Smooth muscle cell (in vitro differentiated cells): ENCODE measurements around the gene TTC24. TPM values are rescaled to one million over a fixed set of nuclear protein-coding genes. Genes with fewer than 3 reads are reported as not detected.
A peak's percentile ranks its signal among the peaks of the same experiment; 100 is the strongest.

Source experiments
- DNase-seq: peaks from one replicate; lab custom pipeline; 2025; ENCODE audit not compliant: unreplicated experiment; lab: John Stamatoyannopoulos, UW
- H2AFZ ChIP-seq: fragments of 200-600 bp; sonication (generic); 2 replicates; pipeline ENCODE4 v1.6.0; 2016; ENCODE audit warnings: antibody characterized with exemption, low read depth, mild to moderate bottlenecking
- H3F3A ChIP-seq: fragments of 200-600 bp; sonication (generic); 2 replicates; pipeline ENCODE4 v1.6.0; 2017; ENCODE audit warnings: antibody characterized with exemption, low read depth
- H3K27ac ChIP-seq: fragments of 200-600 bp; sonication (generic); 2 replicates; pipeline ENCODE4 v1.5.1; 2016; ENCODE audit warnings: low read depth, mild to moderate bottlenecking
- H3K27me3 ChIP-seq: fragments of 200-600 bp; sonication (generic); 2 replicates; pipeline ENCODE4 v1.6.1; 2016; ENCODE audit warnings: low read depth, mild to moderate bottlenecking
- H3K36me3 ChIP-seq: fragments of 200-600 bp; sonication (generic); 2 replicates; pipeline ENCODE4 v1.5.1; 2016; ENCODE audit warnings: low read depth
- H3K4me1 ChIP-seq: fragments of 200-600 bp; sonication (generic); 2 replicates; pipeline ENCODE4 v1.5.1; 2016; ENCODE audit warnings: low read depth
- H3K4me2 ChIP-seq: fragments of 200-600 bp; sonication (generic); 2 replicates; pipeline ENCODE4 v1.6.0; 2016; ENCODE audit warnings: mild to moderate bottlenecking
- H3K4me3 ChIP-seq: fragments of 200-600 bp; sonication (generic); 2 replicates; pipeline ENCODE4 v1.5.1; 2016; ENCODE audit warnings: mild to moderate bottlenecking
- H3K79me2 ChIP-seq: fragments of 200-600 bp; sonication (generic); 2 replicates; pipeline ENCODE4 v1.6.0; 2016; ENCODE audit warnings: low read depth, mild to moderate bottlenecking
- H3K9ac ChIP-seq: fragments of 200-600 bp; sonication (generic); 2 replicates; pipeline ENCODE4 v1.6.0; 2016; ENCODE audit warnings: low read depth
- H3K9me3 ChIP-seq: fragments of 200-600 bp; sonication (generic); replicated peaks from 2 replicates; pipeline ENCODE4 v1.5.1; 2016; ENCODE audit warnings: low read depth
- H4K20me1 ChIP-seq: fragments of 200-600 bp; sonication (generic); 2 replicates; pipeline ENCODE4 v1.6.0; 2016; ENCODE audit warnings: low read depth
- CTCF ChIP-seq: fragments of 200-600 bp; sonication (generic); IDR thresholded peaks from 2 replicates; pipeline ENCODE4 v1.5.1; 2017; ENCODE audit warnings: borderline replicate concordance, mild to moderate bottlenecking, antibody characterized with exemption; ENCODE audit not compliant: insufficient read depth, poor library complexity, severe bottlenecking
- WGBS: methylation state at CpG from one replicate; pipeline ENCODE4 v1.1.7; 2016; ENCODE audit warnings: low lambda C conversion rate; 5-methylcytosine and 5-hydroxymethylcytosine counted together
- polyA plus RNA-seq: library from polyadenylated mRNA; unstranded; fragments of >200 nt; fragmentation: Nextera tagmentation; extraction: Ambion mirVana; gene quantifications from 2 replicates; pipeline ENCODE4 v1.2.1, GENCODE V29; 2016
- total RNA-seq: library from RNA; depleted of rRNA; stranded (reverse); fragments of >200 nt; gene quantifications from 2 replicates; pipeline ENCODE4 v1.2.3, GENCODE V29; 2014

The TTC24 gene
- total and polyA plus RNA-seq, 2 experiments from 2014 or later: not detected

- 18% methylated on average over 4 of the region's 4 CpGs for WGBS
- no peak for DNase-seq
These were observed 8.2 kb upstream of the TTC24 start for GRCh38 chr1:156571261-156571852.

GRCh38 chr1:156571919-156572662 lies 7.4 kb upstream of the TTC24 start, which contains the start of gene IQGAP3:
Gene IQGAP3, minus strand, starts transcription at chr1:156572565. Its CDS starts 36 bp downstream, at chr1:156572529.
- Histone ChIP-seq H4K20me1 (no peaks in the 10 kb centered on the region), H3K27me3 (no peaks in the 10 kb centered on the region), H3K27ac (peak within 1 kb of the TSS; percentile 78), H3K9me3 (no peaks in the 10 kb centered on the region), H3K9ac (peak within 1 kb of the TSS; percentile 59), H3K4me2 (peak within 1 kb of the TSS; percentile 90), H3K36me3 (no peaks in the 10 kb centered on the region), H3K4me3 (peak within 1 kb of the TSS; percentile 56), H3K79me2 (peaks cover 12% of the 10 kb centered on the region), H3F3A (no peaks in the 10 kb centered on the region), H2AFZ (peak within 1 kb of the TSS; percentile 67), H3K4me1 (no peaks in the 10 kb centered on the region)
- TF ChIP-seq CTCF: no peak
- under 1% methylated on average over 38 of the region's 38 CpGs for WGBS
- DNase-seq: peak; percentile 16

More at GRCh38 chr1:156571261-156571852, 8.2 kb upstream of the TTC24 start:
- H3K9me3 ChIP-seq: no peaks in the 10 kb centered on the region
- no peaks in the 10 kb centered on the region for H3K36me3 ChIP-seq
- no peaks in the 10 kb centered on the region for H4K20me1 ChIP-seq
- peak overlapping the region; percentile 64 for H2AFZ ChIP-seq
- H3K4me1 ChIP-seq: no peaks in the 10 kb centered on the region
- H3K27me3 ChIP-seq: no peaks in the 10 kb centered on the region
- H3K4me2 ChIP-seq: peak overlapping the region; percentile 90
- peak overlapping the region; percentile 59 for H3K9ac ChIP-seq
- H3K27ac ChIP-seq: peak overlapping the region; percentile 78
- H3K79me2 ChIP-seq: peaks cover 12% of the 10 kb centered on the region
- peak overlapping the region; percentile 56 for H3K4me3 ChIP-seq
- TF ChIP-seq CTCF: no peak
- no peaks in the 10 kb centered on the region for H3F3A ChIP-seq

GRCh38 chr1:156572663-156573018 lies 6.9 kb upstream of the TTC24 start:
- no peaks in the 10 kb centered on the region for H4K20me1 ChIP-seq
- H3K9me3 ChIP-seq: no peaks in the 10 kb centered on the region
- no peaks in the 10 kb centered on the region for H3K4me1 ChIP-seq
- no peak overlapping the region for H3K9ac ChIP-seq
- no peak for DNase-seq
- H3K4me3 ChIP-seq: peak overlapping the region; percentile 56
- no peaks in the 10 kb centered on the region for H3K27me3 ChIP-seq
- no peak for TF ChIP-seq CTCF
- H3K79me2 ChIP-seq: peaks cover 12% of the 10 kb centered on the region
- H3K27ac ChIP-seq: no peak overlapping the region
- H3K4me2 ChIP-seq: peak overlapping the region; percentile 90
- H3F3A ChIP-seq: no peaks in the 10 kb centered on the region
- H3K36me3 ChIP-seq: no peaks in the 10 kb centered on the region
- H2AFZ ChIP-seq: peak overlapping the region; percentile 67
- WGBS: 44% methylated on average over 10 of the region's 10 CpGs
